Activated CD4-positive, alpha-beta memory T cell treated with anti-CD3 and anti-CD28 coated beads, Interleukin-2, amount 10 ng/mL, durations not matched to agents 7 days and 5 days (primary cell): ENCODE results near the gene GLT6D1. TPM values are rescaled to one million over a fixed set of nuclear protein-coding genes. Genes with fewer than 3 reads are reported as not detected.
"Not testable (repeated sequence)": the region's sequence is repeated elsewhere in the genome, so short reads cannot be mapped to it uniquely, and the experiment has no call there.

Source experiments
- CTCF ChIA-PET: fragments of 350-600 bp; sonication (Branson Sonifier 250); formaldehyde crosslinking; loops from one replicate; lab custom pipeline; 2021; ENCODE audit warnings: antibody characterized with exemption, inconsistent platforms; lab: Charles Lee
- POLR2A ChIA-PET: fragments of 350-600 bp; sonication (Branson Sonifier 250); formaldehyde crosslinking; loops from one replicate; lab custom pipeline; 2021; ENCODE audit warnings: antibody characterized with exemption; lab: Charles Lee
- DNase-seq: peaks from one replicate; pipeline ENCODE4 v3.0.0-alpha.2; 2020
- H3K27ac Mint-ChIP-seq: one replicate; pipeline ENCODE4 v1.8.0; 2021; ENCODE audit warnings: mild to moderate bottlenecking, mixed read lengths
- H3K27me3 Mint-ChIP-seq: one replicate; pipeline ENCODE4 v1.8.0; 2021; ENCODE audit warnings: mixed read lengths
- H3K36me3 Mint-ChIP-seq: one replicate; pipeline ENCODE4 v1.8.0; 2021; ENCODE audit warnings: low read depth, mixed read lengths
- H3K4me1 Mint-ChIP-seq: one replicate; pipeline ENCODE4 v1.8.0; 2021; ENCODE audit warnings: mixed read lengths
- H3K4me3 Mint-ChIP-seq: one replicate; pipeline ENCODE4 v1.8.0; 2021; ENCODE audit warnings: mild to moderate bottlenecking, mixed read lengths
- H3K9me3 Mint-ChIP-seq: one replicate; pipeline ENCODE4 v1.8.0; 2021; ENCODE audit warnings: mixed read lengths
- total RNA-seq, 2 experiments: library from RNA; stranded (reverse); gene quantifications; one replicate each; pipeline ENCODE4 v1.2.3, GENCODE V29; 2021

The GLT6D1 gene
- total RNA-seq, 2 experiments from 2014 or later, result not detected

DNA sequence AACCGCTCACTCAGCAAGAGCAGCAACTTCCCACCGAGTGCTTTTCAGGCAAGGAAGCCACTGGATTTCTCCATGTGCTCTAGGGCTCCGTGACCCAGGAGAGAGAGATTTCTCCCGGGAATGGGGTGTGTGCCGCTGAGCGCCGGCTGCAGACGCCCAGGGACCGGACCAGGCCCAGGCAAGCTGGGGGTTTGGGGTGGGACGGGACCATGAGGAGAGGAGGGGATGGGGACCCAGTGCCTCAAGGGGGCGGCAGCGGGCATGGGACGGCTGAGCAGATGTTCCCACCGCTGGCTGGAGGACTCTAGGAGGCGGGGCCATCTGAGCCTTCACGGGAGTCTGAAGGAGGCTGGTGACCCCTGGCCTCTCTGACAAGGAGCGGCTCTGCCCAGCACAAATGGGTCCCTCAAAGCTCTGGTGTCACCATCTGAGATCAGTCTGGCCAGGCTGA, 32.3 kb upstream of the GLT6D1 start:
- no peak for DNase-seq
- ChIA-PET CTCF (interaction anchor here (1.0 kb wide), 1 partner anchor 71 kb away, joined by 3 read pairs; no protein-coding TSS in a partner anchor), POLR2A (no interaction called here)
- Mint-ChIP-seq H3K27me3 (no peaks in the 10 kb centered on the region), H3K4me1 (no peaks in the 10 kb centered on the region), H3K9me3 (no peaks in the 10 kb centered on the region), H3K4me3 (no peak overlapping the region), H3K27ac (no peak overlapping the region), H3K36me3 (no peaks in the 10 kb centered on the region)

DNA sequence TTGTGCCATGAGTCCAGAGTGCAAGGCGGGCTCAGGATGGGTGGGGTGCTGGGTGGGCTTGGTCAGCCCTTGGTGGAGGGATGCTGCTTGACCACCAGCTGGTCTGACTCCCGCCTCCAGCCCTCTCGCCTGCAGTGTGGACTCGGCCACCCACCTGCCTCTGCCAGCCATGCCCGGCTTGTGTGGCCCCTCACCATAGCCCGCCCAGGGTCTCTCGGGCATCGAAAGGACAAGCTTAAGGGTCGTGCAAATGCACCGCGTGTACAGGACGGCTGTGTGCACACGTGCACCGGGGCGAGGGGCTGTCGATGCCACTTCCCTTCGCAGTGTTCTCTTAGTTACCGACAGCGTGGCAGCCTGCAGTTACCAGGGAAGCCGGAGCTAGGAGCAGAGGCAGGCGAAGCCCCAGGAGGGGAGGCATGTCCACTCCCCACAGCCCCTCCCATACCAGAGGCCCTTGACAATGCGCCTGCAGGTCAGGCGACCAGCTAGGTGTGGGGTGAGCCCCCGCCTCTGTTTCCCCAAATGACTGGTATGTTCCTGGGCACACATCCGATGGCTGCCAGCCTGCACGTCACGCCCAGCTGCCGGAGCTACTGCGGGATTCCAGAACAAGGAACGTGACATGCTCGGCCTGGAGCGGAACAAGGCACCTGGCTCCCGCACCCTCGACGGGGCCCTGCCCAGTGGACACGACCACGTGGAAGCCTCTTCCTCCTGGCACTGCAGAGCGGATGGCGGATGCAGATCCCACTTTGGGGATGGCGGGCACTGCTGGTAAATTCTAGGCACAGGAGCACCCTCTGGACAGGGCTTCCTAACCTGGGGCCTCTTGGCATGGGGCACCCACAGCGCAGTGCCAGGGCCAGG, 31.6 kb upstream of the GLT6D1 start:
- H3K9me3 Mint-ChIP-seq, result no peaks in the 10 kb centered on the region
- H3K4me1 Mint-ChIP-seq, result no peaks in the 10 kb centered on the region
- ChIA-PET CTCF (no interaction called here), POLR2A (no interaction called here)
- no peak overlapping the region for H3K27ac Mint-ChIP-seq
- no peaks in the 10 kb centered on the region for H3K27me3 Mint-ChIP-seq
- no peaks in the 10 kb centered on the region for H3K36me3 Mint-ChIP-seq
- H3K4me3 Mint-ChIP-seq, result no peak overlapping the region
- no peak for DNase-seq

DNA sequence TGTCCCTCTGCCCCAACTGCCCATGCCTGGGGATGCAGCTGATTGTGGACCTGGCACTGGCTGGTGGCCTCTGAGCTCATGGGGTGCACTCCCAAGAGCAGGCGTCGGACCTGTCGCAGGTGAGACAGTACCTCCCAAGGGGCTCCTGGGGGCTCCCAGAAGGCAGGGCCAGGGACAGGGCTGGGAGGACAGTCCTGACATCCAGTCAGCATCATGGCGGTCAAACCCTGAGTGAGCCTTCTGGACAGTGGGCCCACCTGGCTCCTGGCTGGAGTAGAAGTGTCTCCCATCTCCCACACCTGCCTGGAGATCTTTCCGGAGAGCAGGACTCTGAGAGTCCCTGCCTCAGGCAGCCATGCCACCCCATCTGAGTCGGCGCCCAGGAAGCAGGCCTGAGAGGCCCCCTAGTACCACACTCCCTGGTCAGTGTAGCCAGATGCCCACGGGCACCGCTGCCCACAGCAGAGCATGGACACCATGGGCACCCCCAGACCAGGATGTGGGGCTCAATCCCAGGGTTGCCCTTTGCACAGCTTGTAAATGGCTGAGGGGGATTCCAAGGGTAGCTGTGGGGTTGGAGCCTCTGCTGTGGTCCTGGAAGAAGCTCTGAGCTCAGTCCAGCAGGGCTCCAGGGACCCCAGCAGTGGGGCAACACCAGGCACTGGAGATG, 30.4 kb upstream of the GLT6D1 start:
- Mint-ChIP-seq H3K9me3 (no peaks in the 10 kb centered on the region), H3K4me3 (no peak overlapping the region), H3K27me3 (no peaks in the 10 kb centered on the region), H3K27ac (no peak overlapping the region), H3K4me1 (no peaks in the 10 kb centered on the region), H3K36me3 (no peaks in the 10 kb centered on the region)
- ChIA-PET CTCF (no interaction called here), POLR2A (no interaction called here)
- DNase-seq, result no peak

DNA sequence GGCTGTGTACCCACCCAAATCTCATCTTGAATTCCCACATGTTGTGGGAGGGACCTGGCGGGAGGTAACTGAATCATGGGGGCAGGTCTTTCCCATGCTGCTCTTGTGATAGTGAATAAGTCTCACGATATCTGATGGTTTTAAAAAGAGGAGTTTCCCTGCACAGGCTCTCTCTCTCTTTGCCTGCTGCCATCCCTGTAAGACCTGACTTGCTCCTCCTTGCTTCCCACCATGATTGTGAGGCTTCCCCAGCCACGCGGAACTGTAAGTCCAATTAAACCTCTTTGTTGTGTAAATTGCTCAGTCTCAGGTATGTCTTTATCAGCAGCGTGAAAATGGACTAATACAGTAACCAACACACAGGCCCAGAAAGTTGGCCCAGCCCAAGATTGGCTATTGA, 29.7 kb upstream of the GLT6D1 start:
- H3K4me1 Mint-ChIP-seq, H3K4me3 Mint-ChIP-seq, H3K27me3 Mint-ChIP-seq, H3K27ac Mint-ChIP-seq, H3K9me3 Mint-ChIP-seq, DNase-seq, POLR2A ChIA-PET, H3K36me3 Mint-ChIP-seq: not testable (repeated sequence)
- CTCF ChIA-PET, result interaction anchor here (0.6 kb wide), 1 partner anchor 42 kb away, joined by 3 read pairs; no protein-coding TSS in a partner anchor

DNA sequence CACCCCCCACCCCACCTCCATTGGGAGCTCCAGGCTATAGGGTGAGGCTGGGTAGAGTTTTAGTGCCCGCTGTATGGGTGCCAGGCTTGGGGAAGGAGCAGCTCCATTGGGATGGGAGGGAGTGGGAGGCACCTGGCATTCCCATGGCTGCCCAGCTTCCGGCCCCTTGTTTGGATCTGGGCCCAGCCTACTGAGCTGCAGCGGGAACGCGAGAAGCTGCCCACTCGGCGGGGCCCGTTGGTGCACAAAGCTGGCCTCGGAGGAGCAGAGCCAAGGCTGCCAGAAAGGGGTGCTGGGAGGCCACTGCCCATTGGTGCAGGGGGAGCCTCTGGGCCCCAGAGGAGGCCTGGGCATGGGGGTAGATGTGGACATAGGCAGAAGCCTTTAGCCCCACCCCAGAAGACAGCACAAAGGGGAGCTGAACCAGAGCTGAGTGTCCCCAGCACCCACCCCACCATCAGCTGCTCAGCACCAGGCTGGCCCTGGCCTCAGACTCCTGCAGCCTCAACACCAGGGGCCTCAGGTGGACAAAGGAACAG, 28.2 kb upstream of the GLT6D1 start:
- no peak overlapping the region for H3K4me3 Mint-ChIP-seq
- POLR2A ChIA-PET, result no interaction called here
- no peaks in the 10 kb centered on the region for H3K9me3 Mint-ChIP-seq
- H3K27me3 Mint-ChIP-seq, result no peaks in the 10 kb centered on the region
- no peaks in the 10 kb centered on the region for H3K4me1 Mint-ChIP-seq
- H3K27ac Mint-ChIP-seq, result no peak overlapping the region
- H3K36me3 Mint-ChIP-seq, result no peaks in the 10 kb centered on the region
- CTCF ChIA-PET, result no interaction called here
- no peak for DNase-seq

DNA sequence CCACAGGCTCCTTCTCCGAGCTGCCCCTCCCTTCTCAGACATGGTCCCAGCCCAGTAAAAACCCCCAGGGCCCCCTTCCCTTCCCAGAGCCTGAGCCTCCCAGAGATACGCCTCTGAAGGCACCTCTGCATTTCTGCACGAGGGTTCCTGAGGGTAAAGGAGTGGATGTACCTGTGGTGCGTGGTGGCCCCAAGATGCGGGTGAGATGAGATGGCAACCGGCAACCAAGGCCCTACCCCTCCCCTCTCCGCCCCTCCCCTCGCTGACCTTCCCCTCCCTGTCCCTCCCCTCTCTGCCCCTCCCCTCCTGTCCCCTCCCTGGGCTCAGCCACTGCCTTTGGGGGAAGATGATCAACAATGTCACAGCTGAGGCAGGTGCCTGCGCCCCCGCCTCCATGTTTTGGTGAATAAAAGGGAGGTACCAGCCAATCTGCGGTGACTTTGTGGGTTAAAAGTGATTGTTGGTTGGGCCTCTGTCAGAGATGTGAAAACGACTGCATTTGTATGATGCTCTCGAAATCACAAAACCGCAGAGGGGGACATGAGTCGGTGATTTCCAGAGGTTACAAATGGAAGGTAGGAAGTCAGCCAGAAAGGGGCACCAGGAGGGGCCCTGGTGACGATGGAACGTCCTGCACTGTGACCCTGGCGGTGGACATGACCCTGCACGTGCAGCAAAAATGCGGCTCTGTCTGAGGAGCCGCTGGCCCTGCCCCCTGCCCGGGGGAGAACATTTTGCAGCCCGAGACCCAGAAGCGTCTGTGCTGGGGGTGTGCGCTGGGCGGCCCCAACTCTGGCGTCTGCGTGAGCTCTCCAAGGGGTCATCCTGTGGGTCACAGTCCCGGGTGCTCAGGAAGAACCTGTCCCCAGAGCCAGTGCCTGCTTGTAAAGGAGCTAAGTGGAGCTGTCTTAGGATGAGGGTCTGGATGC, 27.5 kb upstream of the GLT6D1 start:
- Mint-ChIP-seq H3K4me3 (no peak overlapping the region), H3K4me1 (no peaks in the 10 kb centered on the region), H3K27ac (no peak overlapping the region), H3K27me3 (no peaks in the 10 kb centered on the region), H3K36me3 (no peaks in the 10 kb centered on the region), H3K9me3 (no peaks in the 10 kb centered on the region)
- CTCF ChIA-PET, result no interaction called here
- DNase-seq, result no peak
- POLR2A ChIA-PET, result no interaction called here

DNA sequence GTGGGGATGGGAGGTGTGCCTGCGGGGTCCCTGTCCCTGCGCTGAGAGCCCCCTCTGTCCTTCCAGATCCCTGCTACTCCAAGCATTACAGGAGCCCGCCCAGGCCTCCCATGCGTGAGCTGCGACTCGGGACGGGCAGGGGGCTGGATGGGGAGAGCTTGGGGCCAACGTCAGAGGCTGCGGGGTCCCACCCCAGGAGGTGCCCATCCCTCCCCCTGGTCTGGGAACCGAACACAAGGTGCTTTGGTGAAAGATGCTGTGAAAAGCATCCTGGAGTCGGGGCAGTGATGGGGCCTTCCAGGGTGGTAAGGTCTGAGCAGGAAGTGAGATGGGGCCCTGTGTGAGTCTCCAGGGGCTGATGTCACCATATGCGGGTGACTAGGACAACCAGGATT, 26.5 kb upstream of the GLT6D1 start:
- H3K4me3 Mint-ChIP-seq, result no peak overlapping the region
- H3K9me3 Mint-ChIP-seq, result no peaks in the 10 kb centered on the region
- no peaks in the 10 kb centered on the region for H3K4me1 Mint-ChIP-seq
- no peak for DNase-seq
- POLR2A ChIA-PET, result no interaction called here
- no peaks in the 10 kb centered on the region for H3K36me3 Mint-ChIP-seq
- CTCF ChIA-PET, result no interaction called here
- H3K27ac Mint-ChIP-seq, result no peak overlapping the region
- no peaks in the 10 kb centered on the region for H3K27me3 Mint-ChIP-seq

DNA sequence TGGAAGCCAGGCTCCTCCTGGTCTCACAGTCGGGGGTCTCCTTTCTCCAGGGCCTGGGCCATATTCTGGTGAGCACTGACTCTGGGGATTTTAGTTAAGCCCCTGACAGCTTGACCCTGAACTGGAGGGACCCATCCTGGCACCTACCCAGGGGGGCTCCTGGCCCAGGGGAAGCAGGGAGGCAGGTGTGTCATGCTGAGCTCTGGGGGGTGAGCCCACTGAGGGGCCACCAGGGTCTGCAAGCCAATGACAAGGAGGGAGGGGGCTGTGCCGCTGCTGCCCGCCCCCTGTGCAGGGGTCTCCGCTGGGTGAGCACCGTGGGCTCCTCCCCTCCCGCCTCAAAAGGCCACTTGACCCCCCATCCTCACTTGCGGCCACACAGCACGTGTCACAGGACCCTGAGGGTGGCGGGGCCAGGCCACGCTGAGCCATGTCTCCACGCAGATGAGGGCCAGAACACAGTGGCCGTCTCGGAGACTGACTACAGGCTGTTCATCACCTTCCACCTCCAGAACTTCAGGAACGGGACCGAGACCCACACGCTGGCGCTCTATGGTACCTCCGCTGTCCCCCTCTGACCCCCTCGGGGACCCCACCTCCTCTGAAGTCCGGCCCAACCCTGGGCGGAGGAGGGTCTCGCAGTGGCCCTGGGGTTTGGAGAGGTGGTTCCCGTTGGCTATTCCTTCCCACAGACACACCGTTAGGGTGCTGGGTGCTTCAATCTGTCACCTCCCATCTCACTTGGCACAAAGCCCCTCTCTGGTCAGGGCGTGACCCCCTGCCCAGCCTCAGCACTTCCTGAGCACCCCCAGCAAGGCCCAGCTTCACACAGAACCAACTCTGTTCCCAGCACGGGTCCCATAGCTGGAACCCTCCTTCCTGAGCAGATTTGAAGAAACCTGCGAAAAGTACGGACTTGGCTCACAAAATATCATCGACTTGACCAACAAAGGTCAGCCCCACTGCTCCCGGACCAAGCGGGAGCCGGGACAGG, 25.8 kb upstream of the GLT6D1 start:
- Mint-ChIP-seq H3K27ac (no peak overlapping the region), H3K36me3 (no peaks in the 10 kb centered on the region), H3K4me3 (no peak overlapping the region), H3K27me3 (no peaks in the 10 kb centered on the region), H3K9me3 (no peaks in the 10 kb centered on the region), H3K4me1 (no peaks in the 10 kb centered on the region)
- CTCF ChIA-PET, result no interaction called here
- DNase-seq, result no peak
- POLR2A ChIA-PET, result no interaction called here

DNA sequence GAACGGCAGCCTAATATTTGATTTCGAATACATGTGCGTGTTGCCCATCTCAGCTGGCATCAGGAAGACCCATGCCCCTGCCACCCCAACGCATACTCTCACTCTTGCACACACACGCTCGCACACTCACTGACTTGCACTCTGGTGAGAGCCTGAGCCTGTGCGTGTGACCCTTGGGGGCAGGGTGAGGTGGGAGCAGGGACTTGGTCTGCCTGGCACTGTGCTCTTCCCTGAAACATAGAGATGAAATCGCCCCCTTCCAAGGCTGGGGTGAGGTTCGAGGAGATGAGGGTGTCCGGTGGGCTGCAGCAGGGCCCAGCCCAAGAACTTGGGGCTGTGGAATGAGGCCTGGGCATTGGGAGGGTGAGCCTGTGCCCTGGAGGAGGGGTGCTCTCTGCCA, 24.9 kb upstream of the GLT6D1 start:
- ChIA-PET CTCF (no interaction called here), POLR2A (no interaction called here)
- H3K27me3 Mint-ChIP-seq, result no peaks in the 10 kb centered on the region
- no peaks in the 10 kb centered on the region for H3K4me1 Mint-ChIP-seq
- H3K36me3 Mint-ChIP-seq, result no peaks in the 10 kb centered on the region
- DNase-seq, result no peak
- no peak overlapping the region for H3K4me3 Mint-ChIP-seq
- H3K9me3 Mint-ChIP-seq, result no peaks in the 10 kb centered on the region
- H3K27ac Mint-ChIP-seq, result no peak overlapping the region

DNA sequence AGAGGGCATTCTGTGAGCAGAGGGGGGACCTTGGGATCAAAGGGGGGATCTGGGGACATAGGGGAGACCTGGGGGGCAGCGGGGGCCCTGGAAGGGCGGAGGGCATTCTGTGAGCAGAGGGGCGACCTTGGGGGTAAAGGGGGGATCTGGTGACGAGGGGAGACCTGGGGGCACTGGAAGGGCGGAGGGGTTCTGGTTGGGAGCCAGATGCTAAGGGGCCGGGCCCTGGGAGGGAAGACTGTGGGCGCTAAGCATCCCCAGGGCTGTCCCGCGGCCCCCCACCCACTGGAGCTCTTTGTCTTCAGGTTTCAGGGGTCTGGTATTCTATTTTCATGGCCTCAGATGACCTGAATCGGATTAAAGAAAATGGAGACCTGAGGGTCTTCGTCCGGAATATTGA, 24.5 kb upstream of the GLT6D1 start:
- no peak overlapping the region for H3K27ac Mint-ChIP-seq
- H3K4me1 Mint-ChIP-seq, result no peaks in the 10 kb centered on the region
- no peak for DNase-seq
- H3K9me3 Mint-ChIP-seq, result no peaks in the 10 kb centered on the region
- ChIA-PET CTCF (no interaction called here), POLR2A (no interaction called here)
- no peak overlapping the region for H3K4me3 Mint-ChIP-seq
- H3K27me3 Mint-ChIP-seq, result no peaks in the 10 kb centered on the region
- no peaks in the 10 kb centered on the region for H3K36me3 Mint-ChIP-seq

DNA sequence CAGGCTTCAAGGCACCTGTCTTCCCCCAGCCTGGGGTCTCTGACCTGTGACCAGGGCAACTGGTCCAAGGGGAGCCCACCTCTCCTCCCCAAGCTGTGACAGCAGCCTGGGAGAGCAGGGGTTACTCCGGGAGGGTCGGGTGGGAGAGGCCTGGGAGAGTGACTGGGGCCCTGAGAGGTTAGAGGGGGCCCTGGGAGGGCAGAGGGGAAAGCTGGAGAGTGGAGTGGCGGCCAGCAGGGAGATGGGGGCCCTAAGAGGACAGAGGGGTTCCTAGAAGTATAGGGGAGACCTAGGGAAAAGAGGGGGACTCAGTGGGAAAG, 24.1 kb upstream of the GLT6D1 start:
- H3K36me3 Mint-ChIP-seq, result no peaks in the 10 kb centered on the region
- no peak overlapping the region for H3K27ac Mint-ChIP-seq
- no peaks in the 10 kb centered on the region for H3K9me3 Mint-ChIP-seq
- POLR2A ChIA-PET, result no interaction called here
- DNase-seq, result no peak
- CTCF ChIA-PET, result no interaction called here
- no peak overlapping the region for H3K4me3 Mint-ChIP-seq
- no peaks in the 10 kb centered on the region for H3K27me3 Mint-ChIP-seq
- H3K4me1 Mint-ChIP-seq, result no peaks in the 10 kb centered on the region

DNA sequence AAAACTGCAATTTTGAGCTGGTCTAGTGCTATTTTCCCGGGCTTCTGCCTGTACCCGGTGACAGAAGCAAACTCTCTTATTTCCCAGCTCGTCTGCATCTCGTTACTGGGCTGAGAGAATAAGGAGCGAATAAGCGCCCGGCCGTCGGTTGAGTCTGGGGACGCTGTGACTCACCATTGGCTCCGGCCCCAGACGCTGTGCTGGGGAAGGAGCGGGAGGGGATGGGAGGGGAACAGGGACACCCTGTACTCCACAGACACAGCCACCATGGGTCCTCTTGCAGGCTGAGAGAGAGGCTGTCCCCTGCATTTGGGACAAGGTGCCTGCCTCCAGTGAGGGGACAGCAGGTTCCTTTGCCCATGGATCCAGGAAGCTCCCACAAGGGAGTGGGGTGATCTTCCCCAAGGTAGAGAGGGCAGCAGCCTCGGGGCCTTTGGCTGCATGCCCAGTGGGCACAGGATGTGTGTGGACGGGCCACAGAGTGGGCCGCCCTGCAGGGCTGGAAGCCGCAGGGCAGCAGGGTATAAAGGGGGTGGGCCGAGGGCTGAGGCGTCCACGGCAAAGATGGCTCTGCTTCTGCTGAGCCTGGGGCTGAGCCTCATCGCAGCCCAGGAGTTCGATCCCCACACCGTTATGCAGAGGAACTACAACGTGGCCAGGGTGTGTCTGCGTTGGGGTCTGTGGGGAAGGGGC, 23.6 kb upstream of the GLT6D1 start, which contains the start of gene LCN9:
Gene LCN9, plus strand, starts transcription at position 552 of the 693 bp plus-strand sequence. Its CDS starts 13 bp downstream, at position 565.
- H3K27ac Mint-ChIP-seq, result no peak within 1 kb of the TSS
- no peak for DNase-seq
- POLR2A ChIA-PET, result no interaction called here
- no peaks in the 10 kb centered on the region for H3K9me3 Mint-ChIP-seq
- no peak within 1 kb of the TSS for H3K4me3 Mint-ChIP-seq
- CTCF ChIA-PET, result no interaction called here
- H3K27me3 Mint-ChIP-seq, result no peaks in the 10 kb centered on the region
- H3K36me3 Mint-ChIP-seq, result no peaks in the 10 kb centered on the region
- no peaks in the 10 kb centered on the region for H3K4me1 Mint-ChIP-seq
